Ishikawa (cell line): ENCODE results near the gene ZNF234.

Experiments
- CEBPB ChIP-seq: IDR thresholded peaks from 2 replicates; pipeline ENCODE4 v1.6.1; 2012
- EGR1 ChIP-seq: IDR thresholded peaks from 2 replicates; pipeline ENCODE4 v1.6.1; 2012

- TF ChIP-seq CEBPB (no peak), EGR1 (no peak)
Measured at GRCh38 chr19:44141191-44142058, at the start of gene ZNF234.
